GM19372 (cell line): ENCODE measurements around the gene PRSS33.

ENCODE experiments used
- ATAC-seq: cut with Tn5 transposase; IDR thresholded peaks from one replicate; pipeline ENCODE4 v1.9.1; 2021; ENCODE audit warnings: mild to moderate bottlenecking, low read depth, moderate library complexity; ENCODE audit not compliant: unreplicated experiment

The PRSS33 gene

GRCh38 chr16:2803545-2804195 is 16.3 kb upstream of the PRSS33 start:
- no peak for ATAC-seq

- ATAC-seq = no peak
Observed at GRCh38 chr16:2799859-2800226, 12.5 kb upstream of the PRSS33 start.

GRCh38 chr16:2799205-2799858 is 12.0 kb upstream of the PRSS33 start:
- no peak for ATAC-seq

GRCh38 chr16:2798723-2799204 is 11.4 kb upstream of the PRSS33 start:
- no peak for ATAC-seq

- no peak for ATAC-seq
Observed at GRCh38 chr16:2795395-2796143, 8.2 kb upstream of the PRSS33 start.

- no peak for ATAC-seq
Observed at GRCh38 chr16:2792940-2793339, 5.6 kb upstream of the PRSS33 start.

- no peak for ATAC-seq
Observed at GRCh38 chr16:2791174-2791573, 3.8 kb upstream of the PRSS33 start.

GRCh38 chr16:2790631-2791030 is 3.3 kb upstream of the PRSS33 start:
- no peak for ATAC-seq

- no peak for ATAC-seq
Observed at GRCh38 chr16:2787961-2788360, 601 bp upstream of the PRSS33 start.

GRCh38 chr16:2786826-2787151 is 571 bp downstream of the PRSS33 start:
- ATAC-seq = no peak

- ATAC-seq = no peak
Observed at GRCh38 chr16:2786061-2786825, 1.1 kb downstream of the PRSS33 start.

GRCh38 chr16:2785101-2785991 is 2.0 kb downstream of the PRSS33 start:
- ATAC-seq = no peak

GRCh38 chr16:2784358-2785100 is 2.8 kb downstream of the PRSS33 start:
- no peak for ATAC-seq

- ATAC-seq = no peak
Observed at GRCh38 chr16:2783581-2784357, 3.6 kb downstream of the PRSS33 start.

GRCh38 chr16:2782583-2783351 is 4.6 kb downstream of the PRSS33 start:
- ATAC-seq = no peak

GRCh38 chr16:2779978-2780898 is 7.1 kb downstream of the PRSS33 start:
- ATAC-seq = no peak
